ENCODE measurements around the gene GPR142.

DNA sequence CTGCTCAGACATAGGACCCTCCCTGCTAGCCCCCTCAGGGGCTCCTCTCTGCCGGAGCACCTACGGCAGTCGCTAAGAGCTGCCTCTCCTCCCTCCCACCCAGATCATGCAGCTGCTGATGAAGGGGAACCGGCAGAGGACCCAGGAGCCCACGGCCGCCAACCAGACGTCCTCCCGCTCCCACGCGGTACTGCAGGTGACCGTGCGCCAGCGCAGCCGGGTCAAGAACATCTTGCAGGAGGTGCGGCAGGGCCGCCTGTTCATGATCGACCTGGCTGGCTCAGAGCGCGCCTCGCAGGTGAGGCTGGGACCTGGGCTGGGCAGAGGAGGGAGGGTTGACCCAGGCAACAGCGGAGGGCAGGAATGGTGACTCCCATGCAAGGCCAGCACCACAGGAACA lies 22.6 kb upstream of the GPR142 start:
- TF ChIP-seq CTCF (IDR thresholded peaks at IDR 0.05) (no peak), POLR2A (IDR thresholded peaks at IDR 0.05) (no peak)
